ENCODE results near the gene EBF3.
A peak's percentile ranks its signal among the peaks of the same experiment; 100 is the strongest.

The EBF3 gene

DNA sequence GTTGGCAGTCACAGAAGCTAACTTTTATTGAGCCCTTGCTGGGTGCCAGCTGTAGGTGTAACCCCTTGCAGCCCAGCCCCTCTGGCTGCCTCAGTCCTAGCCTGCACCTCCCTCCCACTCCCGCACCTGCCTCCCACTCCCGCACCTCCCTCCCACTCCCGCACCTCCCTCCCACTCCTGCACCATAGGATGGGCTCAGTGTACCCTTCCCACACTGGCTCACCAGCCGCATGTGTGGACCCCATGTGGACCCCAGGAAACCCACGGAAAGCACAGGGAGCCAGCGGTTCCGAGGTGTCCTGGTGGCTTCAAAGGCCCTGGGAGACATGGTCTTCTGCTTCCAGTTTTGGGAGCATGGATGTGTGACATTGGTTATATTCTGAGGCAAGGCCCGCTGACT is 132.9 kb downstream of the EBF3 start:
- no peak for DNase-seq

DNA sequence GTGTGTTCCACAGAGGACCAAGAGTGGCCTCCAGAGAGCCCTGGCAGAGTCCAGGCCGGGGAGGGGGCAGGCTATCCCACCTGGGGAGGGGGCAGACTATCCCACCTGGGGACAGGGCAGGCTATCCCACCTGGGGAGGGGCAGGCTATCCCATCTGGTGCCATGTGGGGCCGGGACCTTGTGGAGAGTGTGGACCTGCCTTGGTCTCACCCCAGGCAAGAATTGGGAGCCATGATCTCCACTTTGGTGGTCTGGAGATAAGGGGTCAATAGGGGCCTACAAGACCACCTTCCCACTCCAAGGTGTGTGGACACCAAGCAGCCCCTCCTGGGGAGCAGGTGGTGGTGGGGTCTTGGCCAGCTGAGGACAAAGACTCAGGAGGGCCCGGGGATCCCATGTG is 138.2 kb downstream of the EBF3 start:
- DNase-seq: no peak

DNA sequence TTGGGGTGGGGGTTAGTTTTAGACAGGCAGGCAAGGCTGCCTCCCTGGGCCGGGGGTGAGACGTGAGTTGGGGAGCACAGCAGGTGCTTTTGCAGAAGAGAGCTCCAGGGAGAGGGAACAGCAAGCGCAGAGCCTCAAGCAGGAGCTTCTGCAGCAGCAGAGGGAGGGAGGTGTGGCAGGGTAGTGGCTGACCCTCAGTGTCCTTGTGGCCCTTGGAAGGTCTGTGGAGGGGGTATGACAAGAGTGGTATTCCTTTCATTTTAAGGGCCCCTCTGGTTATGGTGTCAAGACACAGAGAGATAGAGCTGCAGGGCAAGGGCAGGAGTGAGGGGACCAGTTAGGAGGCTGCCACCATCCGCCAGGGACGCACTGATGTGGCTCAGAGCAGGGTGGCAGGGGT is 138.9 kb downstream of the EBF3 start:
- DNase-seq: no peak

DNA sequence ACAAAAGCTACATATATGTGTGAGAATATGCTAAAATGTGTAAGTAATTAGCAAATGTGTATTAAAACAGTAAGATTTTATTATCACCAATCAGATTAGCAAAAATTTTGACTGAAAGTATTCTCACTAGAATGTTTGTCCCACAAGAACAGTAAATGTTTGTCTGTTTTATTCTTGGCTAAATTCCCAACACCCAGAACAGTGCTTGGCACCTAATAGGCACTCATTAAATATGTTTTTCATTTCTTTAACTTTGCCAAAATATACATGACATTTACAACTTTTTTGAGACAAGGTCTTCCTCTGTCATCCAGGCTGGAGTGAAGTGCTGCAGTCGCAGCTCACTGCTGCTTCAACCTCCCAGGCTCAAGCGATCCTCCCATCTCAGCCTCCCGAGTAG is 143.6 kb downstream of the EBF3 start:
- DNase-seq: no peak

DNA sequence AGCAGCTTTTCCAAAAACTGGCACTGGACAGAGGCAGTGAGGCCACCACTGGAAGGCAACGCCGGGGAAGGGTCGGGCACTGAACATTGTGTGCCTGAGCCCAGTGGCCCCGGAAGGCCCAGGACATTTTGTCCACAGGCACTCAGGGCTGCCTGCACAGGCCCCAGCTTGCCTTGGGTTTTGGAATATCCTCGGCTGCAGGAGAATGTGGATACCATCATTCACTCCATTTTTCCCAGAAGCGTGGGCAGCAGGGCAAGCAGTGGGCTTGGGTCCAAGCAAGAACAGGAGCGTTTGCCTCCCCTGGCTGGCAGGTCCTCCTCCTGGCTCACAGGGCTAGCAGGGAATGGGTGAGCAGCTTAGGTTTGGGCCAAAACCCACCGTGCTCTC is 147.4 kb downstream of the EBF3 start:
- no peak for DNase-seq

DNA sequence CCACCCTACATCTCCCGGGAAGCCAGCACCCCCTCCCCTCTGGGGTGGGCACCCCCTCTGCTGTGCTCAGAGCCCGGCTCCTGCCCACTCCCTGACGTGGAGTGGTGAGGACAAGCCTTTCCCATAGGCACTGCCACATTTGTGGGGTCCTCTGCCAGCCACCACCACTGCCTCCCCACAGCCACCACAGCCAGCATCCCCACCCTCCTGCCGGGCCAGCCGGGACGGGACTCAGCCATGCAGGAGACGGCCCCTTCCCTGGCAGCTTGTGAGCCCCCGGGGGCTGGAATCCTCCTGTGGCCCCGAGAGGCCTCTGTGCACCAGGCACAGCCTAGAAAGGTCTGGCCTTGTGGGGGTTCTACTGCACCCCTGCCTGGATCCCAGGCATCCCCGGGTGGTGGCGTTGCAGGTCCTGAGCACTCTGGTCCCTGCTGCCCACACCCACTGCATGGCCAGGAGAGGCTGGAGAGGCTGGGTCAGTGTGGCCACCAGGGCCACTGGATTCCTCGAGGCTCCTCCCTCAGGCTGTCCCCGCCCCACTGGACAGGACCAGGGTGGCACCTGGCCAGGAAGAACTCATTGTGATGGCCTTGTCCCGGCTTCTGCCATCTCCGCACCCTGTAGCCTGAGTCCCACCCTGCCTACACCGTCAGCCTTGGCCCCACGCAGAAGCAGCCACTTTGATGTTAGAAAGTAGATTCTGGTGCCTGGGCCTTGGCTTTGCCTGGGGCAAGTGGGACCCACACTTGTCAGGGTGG is 148.0 kb downstream of the EBF3 start:
- DNase-seq: no peak

DNA sequence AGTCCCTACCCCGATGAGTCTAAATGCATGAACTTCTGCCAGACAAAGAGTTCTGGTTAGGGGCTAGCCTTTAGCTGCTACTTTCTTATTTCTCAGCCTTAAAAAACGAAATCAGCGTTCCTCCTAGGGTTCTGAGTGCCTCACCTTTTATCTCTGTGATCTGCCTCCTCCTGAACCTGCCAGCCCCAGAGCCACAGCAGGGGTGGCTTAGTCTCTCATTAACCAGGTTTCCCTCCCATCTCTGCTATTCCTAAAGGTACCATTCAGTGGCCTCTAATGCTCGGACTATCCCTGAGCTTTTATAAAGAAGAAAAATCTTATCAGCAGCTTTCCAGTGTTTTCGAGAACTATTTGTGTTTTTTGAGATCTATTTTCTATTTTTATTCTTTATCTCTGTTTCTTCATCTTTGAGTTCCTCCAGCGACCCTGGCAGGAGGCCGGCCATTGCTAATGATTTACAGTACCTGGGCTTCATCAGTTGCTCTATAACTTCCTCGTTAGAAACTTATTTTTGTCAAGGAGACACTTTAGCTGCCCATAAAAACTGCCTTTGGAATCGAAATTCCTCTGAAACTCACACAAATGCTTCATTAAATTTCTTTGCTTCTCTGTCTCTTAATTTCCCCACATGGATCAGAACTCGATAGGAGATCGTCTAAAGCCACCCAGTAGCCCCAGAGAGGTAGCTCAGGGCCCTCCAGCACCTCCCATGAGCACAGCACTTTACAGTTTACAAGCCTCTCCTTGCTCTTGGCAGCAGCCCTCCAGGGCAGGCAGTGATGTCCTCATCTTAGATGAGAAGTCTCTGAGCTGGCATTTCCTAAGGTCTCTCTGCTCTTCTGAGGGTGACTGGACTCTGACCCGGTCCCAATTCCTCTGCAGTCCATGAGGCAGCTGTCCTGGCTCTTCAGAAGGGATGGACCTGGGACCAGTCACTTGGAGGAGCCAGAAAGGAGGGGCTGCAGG is 149.1 kb downstream of the EBF3 start:
- DNase-seq: no peak

DNA sequence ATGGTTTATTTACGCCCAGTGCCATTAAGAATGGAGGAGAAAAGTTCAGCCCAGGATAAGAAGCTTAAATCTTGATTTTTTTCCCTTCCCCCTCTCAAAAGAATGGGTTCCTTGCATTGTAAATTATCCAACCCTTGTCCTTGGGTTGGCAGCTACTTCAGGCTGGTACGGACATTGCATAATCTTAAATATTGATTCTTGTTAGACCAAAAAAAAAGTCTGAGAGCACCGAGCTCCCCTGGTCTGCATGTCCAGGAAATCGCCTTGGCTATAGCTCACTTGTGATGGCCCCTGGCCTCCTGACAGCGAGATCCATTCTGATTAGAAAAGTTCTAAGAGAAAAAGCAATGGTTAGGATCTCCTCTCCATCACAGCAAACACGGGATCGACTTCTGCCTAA is 151.7 kb downstream of the EBF3 start:
- DNase-seq: no peak

DNA sequence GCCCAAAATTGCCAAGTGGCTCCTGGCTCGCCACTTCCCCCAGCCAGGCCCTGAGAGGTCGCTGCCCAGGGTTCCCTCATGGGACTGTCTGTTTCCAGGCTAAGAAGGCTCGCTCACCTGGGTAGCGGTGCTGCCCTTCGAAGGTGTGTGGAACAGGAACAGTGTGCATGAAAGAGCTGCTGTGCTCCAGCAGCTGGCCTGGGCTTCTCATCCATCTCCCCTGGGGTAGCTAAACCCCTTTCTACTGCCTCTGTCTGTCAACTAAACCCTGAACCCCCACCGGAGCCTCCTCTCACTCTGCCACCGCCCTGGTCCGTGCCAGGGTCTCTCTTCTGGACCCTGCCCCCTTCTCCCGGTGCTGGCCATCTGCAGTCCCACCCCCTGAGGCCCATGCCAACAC is 152.9 kb downstream of the EBF3 start:
- no peak for DNase-seq

DNA sequence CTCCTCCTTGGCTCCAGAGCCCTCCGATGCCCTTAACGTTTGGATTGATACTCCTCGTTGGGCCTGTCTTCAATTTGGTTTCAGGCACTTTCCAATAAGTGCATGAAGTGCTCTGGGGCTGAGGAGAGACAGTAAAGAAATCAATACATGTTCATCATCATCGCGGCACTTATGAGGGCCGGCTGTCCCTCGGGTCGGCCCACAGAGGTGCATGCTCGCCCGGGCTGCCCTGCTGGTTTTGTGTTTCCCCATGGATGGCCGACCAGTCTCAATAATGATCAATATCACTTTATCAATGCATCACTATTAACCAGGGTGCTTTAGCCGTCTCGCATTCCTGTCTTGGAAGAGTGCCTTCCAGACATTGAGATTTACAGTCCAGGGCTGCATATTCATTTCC is 154.2 kb downstream of the EBF3 start:
- DNase-seq: no peak

DNA sequence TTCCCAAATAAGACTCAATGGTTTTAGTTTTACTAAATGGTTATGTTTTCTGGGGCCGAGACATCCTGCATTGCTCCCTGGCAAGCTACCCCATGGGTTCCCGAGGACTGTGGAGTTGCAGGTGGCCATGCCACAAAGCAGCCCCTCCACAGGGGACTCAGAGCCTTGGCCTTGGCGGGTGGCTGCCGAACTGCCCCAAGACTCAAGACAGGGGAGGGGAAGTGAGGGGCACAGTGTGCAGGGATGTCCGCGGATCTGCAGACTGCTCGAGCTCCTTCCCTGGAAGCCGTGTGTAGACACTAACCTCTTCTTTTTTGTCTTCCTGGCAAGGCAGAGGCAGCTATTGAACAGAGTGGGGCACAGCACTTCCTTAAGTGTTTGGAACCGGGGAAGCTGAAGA is 154.6 kb downstream of the EBF3 start:
- no peak for DNase-seq

DNA sequence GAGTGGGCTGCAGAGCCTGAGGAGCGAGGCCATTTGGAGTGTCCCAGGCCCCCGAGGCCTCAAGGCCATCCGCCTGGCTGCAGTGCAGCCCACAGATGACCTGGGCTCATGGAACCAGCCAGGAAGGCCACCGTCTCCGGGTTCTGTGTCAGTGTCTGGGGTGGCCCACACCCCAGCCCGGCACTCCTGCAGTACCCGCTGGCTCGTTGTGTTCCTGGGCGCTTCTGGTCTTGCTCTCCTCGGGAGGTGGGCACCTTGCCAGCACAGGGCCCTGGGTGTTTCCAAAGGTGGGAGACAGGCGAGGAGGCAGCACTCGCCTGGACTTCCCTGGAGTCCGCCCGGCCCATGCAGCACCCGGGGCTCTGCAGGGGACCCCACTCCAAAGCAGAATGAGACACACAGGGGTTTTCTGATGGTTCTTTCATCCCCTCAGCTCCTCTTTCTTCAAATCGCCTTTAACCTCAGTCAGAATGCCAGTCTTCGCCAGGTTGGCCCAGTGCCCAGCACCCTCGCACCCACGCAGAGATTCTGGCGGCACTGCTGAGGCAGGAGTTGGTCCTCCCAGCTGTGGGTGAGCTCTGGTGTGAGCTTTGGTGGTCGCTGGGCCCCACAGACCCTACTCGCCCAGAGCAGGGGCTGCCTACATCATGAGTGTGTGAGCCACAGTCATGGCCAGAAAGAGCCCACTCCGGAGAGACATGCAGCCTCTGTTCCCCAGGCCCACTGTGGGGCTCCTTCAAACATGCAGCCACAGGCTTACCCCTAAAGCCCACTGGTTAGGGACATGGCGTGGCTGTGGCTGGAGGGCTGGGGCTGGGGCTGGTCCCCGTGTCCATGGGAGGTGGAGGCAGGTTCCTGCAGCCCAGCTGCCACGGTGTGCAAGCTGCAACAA is 155.7 kb downstream of the EBF3 start:
- DNase-seq: no peak

DNA sequence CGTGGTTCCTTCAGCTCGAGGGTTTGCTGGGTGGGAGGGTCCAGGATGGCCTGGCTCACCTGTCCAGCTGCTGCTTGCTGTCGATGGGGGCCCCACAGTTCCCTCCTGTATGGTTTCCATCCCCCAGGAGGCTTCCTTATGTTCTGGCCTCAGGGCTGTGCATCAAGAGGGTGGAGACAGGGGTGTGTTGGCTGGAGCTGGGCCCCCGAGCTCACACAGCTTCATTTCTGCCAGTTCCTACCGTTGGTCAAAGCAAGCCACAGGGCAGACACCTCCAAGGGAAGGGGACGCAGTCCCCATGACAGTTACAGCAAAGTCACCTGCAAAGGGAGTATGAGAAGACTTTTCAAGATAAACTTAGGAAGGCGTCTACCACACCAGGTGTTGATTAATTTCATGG is 156.9 kb downstream of the EBF3 start:
- DNase-seq: no peak

DNA sequence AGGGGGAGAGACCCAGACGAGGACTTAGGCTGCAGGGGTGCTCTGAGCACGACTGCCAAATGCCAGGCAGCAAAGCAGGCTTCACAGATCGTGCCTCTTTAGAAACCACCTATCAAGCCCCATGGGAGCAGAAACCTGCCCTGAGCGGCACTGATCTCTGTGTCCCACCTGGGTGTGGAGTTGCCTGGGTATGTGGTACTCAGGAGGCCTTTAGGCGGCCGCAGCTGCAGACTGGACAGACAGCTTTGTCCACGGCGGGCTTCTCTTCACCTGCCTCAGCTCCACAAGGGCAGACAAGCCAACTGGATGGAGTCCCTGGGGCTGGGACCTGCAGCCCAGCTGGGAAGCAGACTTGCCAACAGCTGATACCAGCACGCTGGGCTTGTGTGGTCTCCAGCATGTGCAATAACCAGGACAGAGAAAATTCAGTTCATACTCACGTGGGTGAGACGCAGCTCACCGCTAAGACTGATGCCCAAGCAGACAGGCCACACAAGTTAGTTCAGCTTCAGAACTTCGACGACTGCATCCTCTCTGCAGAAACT is 163.2 kb downstream of the EBF3 start:
- no peak for DNase-seq

DNA sequence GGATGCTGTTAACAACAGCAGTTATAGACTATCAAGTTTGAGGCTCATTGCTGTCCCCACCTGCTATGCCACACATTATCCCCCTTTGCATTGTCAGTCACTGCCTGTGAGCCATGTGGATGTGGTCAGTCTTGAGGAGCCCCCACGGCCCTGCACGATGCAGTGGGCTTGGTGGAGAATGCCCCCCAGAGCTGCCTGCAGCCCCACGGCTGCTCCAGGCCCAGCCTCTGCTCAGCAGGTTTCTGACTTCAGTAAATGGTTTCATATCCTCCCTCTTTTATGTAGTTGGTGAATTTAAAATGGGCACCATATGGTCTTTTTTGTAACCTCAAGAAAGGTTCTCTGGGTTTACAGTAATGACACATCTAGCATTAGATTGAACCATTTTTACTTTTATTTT is 164.1 kb downstream of the EBF3 start:
- DNase-seq: no peak

DNA sequence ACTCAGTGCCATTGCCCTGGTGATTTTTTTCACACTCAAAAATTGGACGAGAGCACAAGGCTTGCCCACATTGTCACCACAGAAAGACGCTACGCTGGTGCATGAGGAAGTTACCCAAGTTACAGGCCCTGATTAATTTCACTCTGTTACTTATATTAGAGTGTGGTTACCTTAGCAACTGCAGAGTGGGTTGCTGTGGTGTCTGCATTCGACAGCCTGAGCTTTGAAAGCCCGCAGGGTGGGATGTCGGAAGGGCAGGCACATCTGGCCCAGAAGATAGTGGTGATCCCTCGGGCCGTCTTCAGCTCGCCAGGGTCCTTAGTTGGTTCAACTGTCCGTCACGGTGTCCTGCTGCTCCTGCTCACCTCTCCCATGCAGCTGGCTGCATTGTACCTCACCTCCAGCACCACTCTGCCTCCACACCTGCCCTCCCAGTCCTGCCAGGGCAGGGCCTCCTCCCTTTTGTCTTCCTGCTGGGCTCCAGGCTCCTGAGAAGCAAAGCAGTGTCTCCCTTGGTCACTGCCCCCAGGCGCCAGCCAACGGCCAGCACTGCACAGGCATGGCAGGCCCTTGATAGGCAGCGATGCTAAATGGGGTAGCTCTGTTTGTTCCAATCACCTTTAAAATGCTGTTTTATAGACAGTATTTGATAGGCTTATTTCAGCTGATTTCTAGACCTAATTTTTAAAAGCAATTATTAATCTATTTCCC is 167.2 kb downstream of the EBF3 start:
- DNase-seq: no peak

DNA sequence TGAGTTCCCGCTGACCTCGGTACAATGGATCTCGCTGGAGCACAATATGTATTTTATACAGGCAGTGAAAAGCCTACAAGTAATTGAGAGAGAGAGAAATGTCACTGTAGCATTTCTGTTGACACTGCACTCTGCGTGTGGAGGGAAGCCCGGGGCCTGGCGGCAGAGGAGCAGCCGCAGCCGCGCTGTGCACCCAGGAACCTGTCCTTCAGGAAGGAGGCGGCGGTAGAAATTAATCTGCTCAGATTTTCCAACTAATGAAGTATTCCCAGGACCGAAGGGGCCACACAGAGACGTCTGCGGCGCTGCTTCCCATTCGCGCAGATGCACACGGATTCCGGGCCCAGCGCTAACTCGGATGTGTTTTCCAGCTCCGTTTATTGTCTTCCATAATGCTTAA is 170.1 kb downstream of the EBF3 start:
- no peak for DNase-seq

DNA sequence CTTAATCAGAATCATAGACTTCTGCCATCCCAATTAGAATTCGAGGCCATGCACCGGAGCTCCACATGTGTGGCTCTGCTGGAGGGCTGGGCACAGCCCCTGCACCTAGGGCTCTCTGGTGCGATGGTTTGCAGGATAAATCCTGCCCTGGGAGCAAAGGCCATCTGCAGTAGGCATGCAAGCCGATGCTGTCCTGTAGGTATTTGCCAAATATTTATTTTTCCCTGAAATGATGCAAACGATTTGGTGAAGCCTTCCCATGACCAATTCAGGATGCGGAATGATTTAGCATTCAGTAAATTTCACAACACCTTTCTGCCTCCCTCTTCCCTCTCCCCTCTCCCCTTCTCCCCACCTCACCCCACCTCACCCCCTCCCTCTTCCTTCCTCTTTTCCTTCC is 170.6 kb downstream of the EBF3 start:
- DNase-seq: no peak

DNA sequence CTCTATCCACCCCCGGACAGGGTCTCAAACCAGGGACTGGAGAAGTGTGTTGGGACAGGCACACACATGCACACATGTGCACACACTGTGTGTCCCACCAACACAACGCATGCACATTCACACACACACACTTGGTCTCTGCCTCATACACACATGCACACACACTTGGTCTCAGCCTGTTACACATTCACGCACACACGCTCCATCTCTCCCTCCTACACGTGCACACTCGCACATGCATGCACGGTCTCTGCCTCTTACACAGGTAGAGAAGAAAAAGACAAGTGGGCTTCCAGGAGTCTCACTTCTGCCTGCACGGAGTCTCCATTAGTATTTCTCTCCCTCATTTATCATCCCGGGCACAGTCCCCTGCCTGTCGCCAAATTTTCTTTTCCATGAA is 171.2 kb downstream of the EBF3 start:
- DNase-seq: no peak

DNA sequence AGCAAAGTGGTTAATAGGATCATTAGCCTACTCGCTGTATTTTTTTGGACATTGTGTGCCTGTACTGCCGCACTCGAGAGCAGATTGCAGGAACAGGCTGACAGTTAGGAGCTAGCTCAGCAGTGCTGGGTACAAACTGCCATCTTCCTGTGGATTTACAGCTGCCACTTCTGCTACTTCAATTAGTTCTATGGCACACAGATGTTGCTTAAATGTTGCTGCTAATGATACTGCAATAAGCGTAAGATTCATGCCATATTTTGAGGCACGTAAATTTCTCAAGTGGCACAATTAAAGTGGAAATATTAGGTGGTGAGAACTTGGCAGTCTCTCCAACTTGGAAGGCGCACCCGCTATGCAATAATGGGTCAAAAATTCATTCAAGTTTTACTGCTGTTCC is 171.9 kb downstream of the EBF3 start:
- DNase-seq: no peak

DNA sequence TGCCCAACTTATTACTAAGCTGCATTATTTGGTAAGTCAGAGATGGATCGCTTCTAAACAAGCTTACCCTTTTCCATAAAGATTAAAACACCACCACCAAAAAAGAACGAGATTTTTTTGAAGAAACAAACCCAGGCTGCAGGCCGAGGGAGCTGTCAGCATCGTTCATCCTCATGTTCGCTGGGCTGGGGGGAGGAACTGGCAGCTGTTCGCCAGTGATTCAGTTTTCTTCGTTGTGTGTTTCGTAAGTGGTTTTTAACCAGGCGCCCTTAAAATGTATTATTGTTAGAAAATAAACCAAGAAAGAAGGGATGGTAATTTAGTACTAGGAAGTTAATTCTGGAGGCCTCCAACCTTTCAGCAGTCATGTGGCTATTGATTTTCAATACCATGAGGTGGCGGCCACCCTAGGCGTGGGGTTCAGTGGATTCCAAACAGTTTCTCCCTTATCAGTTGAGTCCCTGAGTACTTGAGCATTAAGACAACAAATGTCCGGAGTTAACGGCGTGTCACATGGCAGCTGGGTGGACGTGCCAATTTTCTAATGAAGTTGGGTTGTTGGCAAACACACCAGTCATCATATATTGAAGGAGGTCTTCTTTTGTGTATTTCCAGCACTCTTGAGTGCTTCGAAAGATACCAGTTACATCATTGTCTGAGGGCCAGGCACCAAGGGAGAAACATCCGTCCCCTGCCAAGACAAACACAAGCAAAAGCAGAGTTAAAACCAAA is 173.2 kb downstream of the EBF3 start:
- no peak for DNase-seq

DNA sequence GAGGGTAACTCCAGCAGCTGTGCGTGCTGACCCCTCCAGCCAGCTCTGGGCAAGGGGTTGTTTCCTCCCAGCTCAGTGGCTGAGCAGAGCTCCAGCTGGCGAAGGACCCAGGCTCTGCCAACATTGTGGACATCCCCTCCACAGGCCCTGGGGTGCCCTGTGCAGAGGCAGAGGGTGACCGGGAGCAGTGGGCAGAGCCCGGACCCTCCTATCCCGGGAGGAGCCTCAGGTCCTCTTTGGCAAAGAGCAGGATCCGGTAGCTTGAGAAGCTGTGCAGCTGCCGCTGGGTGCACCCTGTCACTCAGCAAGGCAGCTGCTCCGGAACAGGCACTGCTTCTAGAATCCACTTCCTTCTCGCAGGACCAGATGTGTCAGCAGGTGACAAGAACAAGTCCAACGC is 175.9 kb downstream of the EBF3 start:
- DNase-seq: peak; percentile 64
